ENCODE measurements around the gene KLF6.

The KLF6 gene

GRCh38 chr10:3775696-3776551 is 9.1 kb downstream of the KLF6 start:
- DNase-seq (ENCODE audit: extremely low read depth in 1 of 2, low read depth in 1 of 2): no peak

- no peak for DNase-seq (ENCODE audit: extremely low read depth in 1 of 2, low read depth in 1 of 2)
These were observed 10.0 kb downstream of the KLF6 start for GRCh38 chr10:3774814-3775695.

- DNase-seq (ENCODE audit: extremely low read depth in 1 of 2, low read depth in 1 of 2): no peak
These were observed 10.8 kb downstream of the KLF6 start for GRCh38 chr10:3774018-3774813.

- DNase-seq (ENCODE audit: extremely low read depth in 1 of 2, low read depth in 1 of 2): no peak
These were observed 11.5 kb downstream of the KLF6 start for GRCh38 chr10:3773460-3774017.

GRCh38 chr10:3772361-3773171 is 12.4 kb downstream of the KLF6 start:
- no peak for DNase-seq (ENCODE audit: extremely low read depth in 1 of 2, low read depth in 1 of 2)

- DNase-seq (ENCODE audit: extremely low read depth in 1 of 2, low read depth in 1 of 2): no peak
These were observed 14.3 kb downstream of the KLF6 start for GRCh38 chr10:3770611-3771110.

GRCh38 chr10:3769556-3769955 is 15.5 kb downstream of the KLF6 start:
- DNase-seq (ENCODE audit: extremely low read depth in 1 of 2, low read depth in 1 of 2): no peak

GRCh38 chr10:3766046-3766756 is 18.8 kb downstream of the KLF6 start:
- DNase-seq (ENCODE audit: extremely low read depth in 1 of 2, low read depth in 1 of 2): no peak

- no peak for DNase-seq (ENCODE audit: extremely low read depth in 1 of 2, low read depth in 1 of 2)
These were observed 19.9 kb downstream of the KLF6 start for GRCh38 chr10:3765146-3765545.

- DNase-seq (ENCODE audit: extremely low read depth in 1 of 2, low read depth in 1 of 2): no peak
These were observed 20.3 kb downstream of the KLF6 start for GRCh38 chr10:3764626-3765112.

- no peak for DNase-seq (ENCODE audit: extremely low read depth in 1 of 2, low read depth in 1 of 2)
These were observed 21.0 kb downstream of the KLF6 start for GRCh38 chr10:3763852-3764625.

- no peak for DNase-seq (ENCODE audit: extremely low read depth in 1 of 2, low read depth in 1 of 2)
These were observed 22.0 kb downstream of the KLF6 start for GRCh38 chr10:3763035-3763456.

- DNase-seq (ENCODE audit: extremely low read depth in 1 of 2, low read depth in 1 of 2): no peak
These were observed 22.7 kb downstream of the KLF6 start for GRCh38 chr10:3762309-3762708.

GRCh38 chr10:3761904-3762303 is 23.1 kb downstream of the KLF6 start:
- no peak for DNase-seq (ENCODE audit: extremely low read depth in 1 of 2, low read depth in 1 of 2)

GRCh38 chr10:3761021-3761686 is 23.9 kb downstream of the KLF6 start:
- DNase-seq (ENCODE audit: extremely low read depth in 1 of 2, low read depth in 1 of 2): no peak

- DNase-seq (ENCODE audit: extremely low read depth in 1 of 2, low read depth in 1 of 2): no peak
These were observed 24.9 kb downstream of the KLF6 start for GRCh38 chr10:3760083-3760482.

GRCh38 chr10:3759397-3759796 is 25.6 kb downstream of the KLF6 start:
- no peak for DNase-seq (ENCODE audit: extremely low read depth in 1 of 2, low read depth in 1 of 2)

Measured in activated CD8-positive, alpha-beta memory T cell treated with anti-CD3 and anti-CD28 coated beads for 1 hour (primary cell).